ACC112 (cell line): Measurements from ENCODE around the gene HOXA4.

ENCODE experiments used
- H2AFZ ChIP-seq: fragments of 200-600 bp; sonication (generic); one replicate; pipeline ENCODE4 v1.6.0; 2017; ENCODE audit warnings: antibody characterized with exemption, low read length; ENCODE audit not compliant: unreplicated experiment
- H3K27ac ChIP-seq: fragments of 200-600 bp; sonication (generic); 2 replicates; pipeline ENCODE4 v1.5.1; 2014; ENCODE audit warnings: low read depth, mild to moderate bottlenecking, antibody characterized with exemption, low read length, moderate library complexity
- H3K27me3 ChIP-seq: fragments of 200-600 bp; sonication (generic); 2 replicates; pipeline ENCODE4 v1.6.1; 2014; ENCODE audit warnings: mild to moderate bottlenecking, antibody characterized with exemption, low read length, moderate library complexity, mixed read lengths; ENCODE audit not compliant: insufficient read depth
- H3K36me3 ChIP-seq: fragments of 200-600 bp; sonication (generic); 2 replicates; pipeline ENCODE4 v1.6.1; 2016; ENCODE audit warnings: mild to moderate bottlenecking, antibody characterized with exemption, low read length, moderate library complexity, mixed read lengths; ENCODE audit not compliant: insufficient read depth
- H3K4me1 ChIP-seq: fragments of 200-600 bp; sonication (generic); one replicate; pipeline ENCODE4 v1.6.1; 2016; ENCODE audit warnings: low read length, mixed read lengths; ENCODE audit not compliant: insufficient read depth, unreplicated experiment, control insufficient read depth
- H3K4me3 ChIP-seq: fragments of 200-600 bp; sonication (generic); 2 replicates; pipeline ENCODE4 v1.5.1; 2014; ENCODE audit warnings: mild to moderate bottlenecking, low read depth, low read length
- H3K79me2 ChIP-seq: fragments of 200-600 bp; sonication (generic); one replicate; pipeline ENCODE4 v1.6.0; 2016; ENCODE audit warnings: low read length; ENCODE audit not compliant: control insufficient read depth, unreplicated experiment, insufficient read depth

HOXA4 gene

DNA sequence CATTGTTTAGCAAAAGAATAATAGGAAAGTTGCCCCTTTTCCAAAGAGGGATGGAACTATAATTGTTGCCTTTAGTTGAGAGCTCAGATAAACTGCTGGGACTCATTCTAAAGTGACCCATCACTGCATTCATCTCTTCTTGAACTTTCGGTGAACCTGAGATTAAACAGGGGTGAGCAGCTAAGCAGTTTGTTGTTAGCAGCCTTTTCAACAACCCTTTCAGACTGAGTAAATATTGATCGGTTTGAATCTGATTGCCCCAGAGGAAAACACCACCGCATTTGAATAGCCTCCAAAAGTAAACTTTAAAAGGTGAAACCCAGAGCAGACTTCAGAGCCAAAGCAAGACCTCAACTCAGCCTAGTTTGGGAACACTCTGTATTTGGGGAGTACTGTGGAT, 39.5 kb downstream of the HOXA4 start:
- no peak overlapping the region for H3K4me3 ChIP-seq
- no peaks in the 10 kb centered on the region for H3K36me3 ChIP-seq
- H3K4me1 ChIP-seq: no peaks in the 10 kb centered on the region
- no peaks in the 10 kb centered on the region for H3K79me2 ChIP-seq
- no peak overlapping the region for H2AFZ ChIP-seq
- H3K27me3 ChIP-seq: peaks cover 92% of the 10 kb centered on the region
- no peak overlapping the region for H3K27ac ChIP-seq

DNA sequence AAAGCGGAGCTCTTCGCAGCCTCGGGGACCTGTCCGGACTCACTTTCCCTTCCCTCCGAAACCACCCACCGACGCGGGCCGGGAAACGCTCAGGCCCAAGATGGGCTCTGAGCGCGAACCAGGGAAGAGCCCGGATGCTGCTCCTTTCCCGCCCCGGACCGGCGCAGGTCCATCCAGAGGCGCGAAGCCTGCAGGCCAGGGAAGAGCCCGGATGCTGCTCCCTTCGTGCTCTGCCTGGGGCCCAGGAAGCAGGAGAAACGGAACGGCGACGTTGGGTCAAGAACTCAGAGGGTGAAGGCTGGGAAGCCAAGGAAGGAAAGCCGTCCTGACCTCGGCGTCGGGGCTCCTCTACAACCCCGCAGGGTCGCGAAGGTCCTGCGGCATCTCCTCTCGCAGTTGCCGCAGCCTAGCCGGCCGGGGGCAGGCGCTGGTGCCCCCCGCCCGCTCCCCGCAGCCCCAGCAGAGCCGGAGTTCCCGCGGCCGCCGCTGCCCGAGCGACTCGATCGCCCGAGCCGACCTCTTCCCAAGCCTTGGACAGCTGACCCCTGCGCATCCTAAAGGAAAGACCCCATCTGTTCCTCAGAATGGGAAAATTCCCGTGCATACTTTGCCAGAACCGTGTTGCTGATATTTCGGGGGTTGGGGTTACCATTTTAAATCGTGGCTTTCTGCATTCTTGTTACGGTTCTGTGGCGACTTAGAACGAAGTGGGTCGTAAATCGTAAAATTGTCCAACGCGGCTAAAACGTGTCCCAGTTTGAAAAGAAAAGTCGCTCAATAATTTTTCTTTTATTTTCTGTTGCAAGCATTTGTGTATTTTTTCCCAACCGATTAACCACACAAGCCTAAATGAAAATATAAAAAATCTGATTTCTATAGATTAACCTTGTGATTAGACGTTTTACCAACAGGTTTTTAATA, 42.3 kb downstream of the HOXA4 start:
- Histone ChIP-seq H3K36me3 (no peaks in the 10 kb centered on the region), H2AFZ (no peak overlapping the region), H3K27ac (no peak overlapping the region), H3K4me1 (no peaks in the 10 kb centered on the region), H3K27me3 (peaks cover 65% of the 10 kb centered on the region), H3K79me2 (no peaks in the 10 kb centered on the region), H3K4me3 (no peak overlapping the region)

GRCh38 chr7:27083646-27084045, 46.9 kb downstream of the HOXA4 start:
- Histone ChIP-seq H3K27me3 (peaks cover 18% of the 10 kb centered on the region), H3K79me2 (no peaks in the 10 kb centered on the region), H3K27ac (no peak overlapping the region), H3K4me1 (peaks cover 2% of the 10 kb centered on the region), H3K4me3 (no peak overlapping the region), H3K36me3 (no peaks in the 10 kb centered on the region), H2AFZ (no peak overlapping the region)

DNA sequence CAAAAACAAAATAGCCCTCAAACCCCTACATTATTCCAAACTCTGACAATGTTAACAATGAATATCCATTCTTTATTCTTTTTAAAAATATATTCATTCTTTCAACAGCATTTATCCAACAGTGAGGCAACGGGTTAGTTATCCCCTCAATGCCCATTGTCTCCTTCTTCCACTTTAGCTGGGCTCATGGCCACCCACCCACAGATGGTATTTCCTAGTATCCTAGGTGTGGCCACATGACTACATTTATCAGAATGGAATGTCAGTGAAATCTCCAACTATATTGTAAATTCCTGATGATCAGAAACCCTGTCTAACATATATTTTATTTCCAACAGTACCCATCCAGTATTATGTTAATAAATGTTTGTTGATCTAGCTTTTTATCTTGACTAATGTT, 48.4 kb downstream of the HOXA4 start:
- Histone ChIP-seq H3K4me3 (no peak overlapping the region), H3K4me1 (peaks cover 2% of the 10 kb centered on the region), H3K79me2 (no peaks in the 10 kb centered on the region), H3K27ac (no peak overlapping the region), H2AFZ (no peak overlapping the region), H3K36me3 (no peaks in the 10 kb centered on the region), H3K27me3 (peaks cover 4% of the 10 kb centered on the region; the same call in 1 of the 2 replicates)

DNA sequence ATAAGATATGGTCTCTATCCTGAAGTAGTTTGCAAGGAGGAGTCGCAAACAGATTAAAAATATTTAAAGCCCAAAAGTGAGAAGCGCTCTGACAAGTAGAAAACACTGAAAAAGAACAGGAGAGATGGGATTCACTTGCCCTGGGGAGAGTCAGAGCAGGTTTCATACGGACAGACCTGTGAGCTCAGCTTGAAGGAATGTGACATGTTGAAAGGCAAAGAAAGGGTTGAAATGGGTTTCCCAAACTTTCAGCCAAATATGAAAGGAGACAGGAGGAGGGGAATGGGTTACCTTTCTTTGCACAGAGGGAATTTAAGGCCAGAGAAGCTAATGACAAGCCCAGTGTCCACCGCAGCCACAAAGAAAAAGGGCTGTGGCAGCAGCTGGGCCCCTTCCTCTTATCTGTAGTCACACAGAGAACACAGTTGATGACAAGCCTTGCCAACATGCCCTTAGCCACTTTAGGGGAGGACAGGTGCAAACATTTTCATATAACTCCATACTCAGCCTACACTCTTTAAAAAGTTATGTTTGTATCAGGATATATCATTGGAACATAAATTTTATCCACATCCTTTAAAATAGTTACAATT, 49.6 kb downstream of the HOXA4 start:
- H3K27me3 ChIP-seq: no peaks in the 10 kb centered on the region; the same call in 1 of the 2 replicates
- no peak overlapping the region for H3K4me3 ChIP-seq
- peaks cover 2% of the 10 kb centered on the region for H3K4me1 ChIP-seq
- no peaks in the 10 kb centered on the region for H3K79me2 ChIP-seq
- H2AFZ ChIP-seq: no peak overlapping the region
- no peak overlapping the region for H3K27ac ChIP-seq
- H3K36me3 ChIP-seq: no peaks in the 10 kb centered on the region

- Histone ChIP-seq H3K36me3 (no peaks in the 10 kb centered on the region), H2AFZ (no peak overlapping the region), H3K4me3 (no peak overlapping the region), H3K27ac (no peak overlapping the region), H3K4me1 (peaks cover 2% of the 10 kb centered on the region), H3K79me2 (no peaks in the 10 kb centered on the region), H3K27me3 (no peaks in the 10 kb centered on the region)
Observed at GRCh38 chr7:27079234-27079975, 51.2 kb downstream of the HOXA4 start.

DNA sequence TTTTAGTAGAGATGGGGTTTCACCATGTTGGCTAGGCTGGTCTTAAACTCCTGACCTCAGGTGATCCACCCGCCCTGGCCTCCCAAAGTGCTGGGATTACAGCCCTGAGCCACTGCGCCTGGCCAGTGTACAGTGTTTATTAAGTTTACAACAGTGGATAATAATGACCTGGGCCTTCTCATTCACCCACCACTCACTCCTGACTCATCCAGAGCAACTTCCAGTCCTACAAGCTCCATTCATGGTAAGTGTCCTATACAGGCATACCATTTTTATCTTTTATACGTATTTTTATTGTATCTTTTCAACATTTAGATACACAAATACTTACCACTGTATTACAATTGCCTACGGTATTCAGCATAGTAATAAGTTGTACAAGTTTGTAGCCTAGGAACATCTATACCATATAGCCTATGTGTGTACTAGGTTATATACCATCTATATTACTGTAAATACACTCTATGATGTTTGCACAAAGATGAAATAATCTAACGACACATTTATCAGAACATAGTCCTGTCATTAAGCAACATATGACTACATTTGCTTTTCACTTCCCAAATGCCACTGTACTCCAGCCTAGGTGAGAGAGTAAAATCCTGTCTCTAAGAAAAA, 51.8 kb downstream of the HOXA4 start:
- H3K27me3 ChIP-seq: no peaks in the 10 kb centered on the region
- no peak overlapping the region for H3K27ac ChIP-seq
- no peaks in the 10 kb centered on the region for H3K79me2 ChIP-seq
- H3K4me1 ChIP-seq: peaks cover 2% of the 10 kb centered on the region
- no peaks in the 10 kb centered on the region for H3K36me3 ChIP-seq
- no peak overlapping the region for H3K4me3 ChIP-seq
- H2AFZ ChIP-seq: no peak overlapping the region
